ENCODE measurements around the gene MARCHF2.

GRCh38 chr19:8413629-8413995 lies 507 bp downstream of the MARCHF2 start:
- TF ChIP-seq CTCF (IDR thresholded peaks at IDR 0.05; ENCODE audit: insufficient read depth, low read length, poor library complexity, severe bottlenecking), result no peak
- TF ChIP-seq EZH2phosphoT487 (conservative IDR thresholded peaks at IDR 0.05; ENCODE audit: low read length), result no peak
